Suppressor macrophage (primary cell): Measurements from ENCODE around the gene RAB7A.

ENCODE experiments used
- DNase-seq, 4 experiments: peaks; one replicate each; pipeline ENCODE4 v3.0.0-alpha.2; 2020 to 2022

The RAB7A gene

DNA sequence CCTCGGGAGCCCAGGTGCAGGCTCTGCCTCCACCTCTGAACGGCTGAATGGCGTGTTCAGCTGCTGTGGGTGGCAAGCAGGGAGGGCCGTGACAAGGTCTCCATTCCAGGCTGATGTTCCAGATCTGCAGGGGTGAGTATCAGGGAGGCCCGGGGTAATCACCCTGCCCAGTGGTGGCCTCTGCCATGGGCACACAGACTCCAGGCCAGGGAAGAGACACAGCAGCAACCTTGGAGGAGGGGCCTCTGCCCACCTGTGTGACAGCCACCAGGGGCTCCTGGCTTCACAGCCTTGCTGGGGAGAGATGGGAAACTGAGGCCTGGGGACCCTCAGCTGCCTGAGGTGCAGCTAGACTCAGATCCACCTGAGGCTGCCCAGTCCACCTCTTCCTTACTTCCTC, 127.8 kb downstream of the RAB7A start:
- no peak for DNase-seq

DNA sequence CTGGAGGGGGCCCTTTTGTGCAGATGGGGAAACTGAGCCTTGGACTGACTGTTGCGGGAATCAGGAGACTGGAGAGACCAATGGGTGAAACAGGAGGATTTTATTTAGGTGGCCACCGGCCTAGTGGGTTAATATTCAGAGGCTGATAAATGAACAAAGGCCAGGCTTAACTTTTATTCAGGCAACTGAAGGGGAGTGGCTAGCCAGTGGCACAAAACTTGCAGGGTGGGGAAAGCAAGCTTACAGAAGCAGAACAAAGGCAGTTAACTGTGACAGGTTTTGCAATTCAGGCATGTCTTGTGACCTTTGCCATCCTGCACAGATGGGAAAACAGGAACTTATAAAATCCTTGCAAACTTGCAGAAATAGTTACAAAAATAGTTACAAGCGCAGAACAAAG, 128.5 kb downstream of the RAB7A start:
- peak; percentile 78 to 93 (median 90) for DNase-seq

DNA sequence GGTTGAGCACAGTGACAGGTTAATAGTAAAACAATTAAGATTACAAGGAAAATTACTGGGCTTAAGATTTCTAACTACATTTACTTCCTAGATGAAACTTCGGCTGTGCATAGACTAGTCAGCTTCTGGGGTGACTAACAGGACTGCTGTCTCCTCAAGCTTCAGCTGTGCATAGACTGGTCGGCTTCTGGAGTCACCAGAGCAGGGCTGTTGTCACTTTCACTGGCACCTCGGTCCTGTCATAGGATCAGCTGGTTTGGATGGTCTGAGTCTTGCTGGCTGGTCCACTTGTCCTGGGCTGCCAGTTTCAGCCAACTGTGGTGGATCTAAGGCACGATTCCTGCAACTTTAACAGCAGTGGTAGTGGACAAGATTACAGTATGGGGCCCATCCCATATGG, 129.6 kb downstream of the RAB7A start:
- peak; percentile 60 to 85 (median 77) for DNase-seq

DNA sequence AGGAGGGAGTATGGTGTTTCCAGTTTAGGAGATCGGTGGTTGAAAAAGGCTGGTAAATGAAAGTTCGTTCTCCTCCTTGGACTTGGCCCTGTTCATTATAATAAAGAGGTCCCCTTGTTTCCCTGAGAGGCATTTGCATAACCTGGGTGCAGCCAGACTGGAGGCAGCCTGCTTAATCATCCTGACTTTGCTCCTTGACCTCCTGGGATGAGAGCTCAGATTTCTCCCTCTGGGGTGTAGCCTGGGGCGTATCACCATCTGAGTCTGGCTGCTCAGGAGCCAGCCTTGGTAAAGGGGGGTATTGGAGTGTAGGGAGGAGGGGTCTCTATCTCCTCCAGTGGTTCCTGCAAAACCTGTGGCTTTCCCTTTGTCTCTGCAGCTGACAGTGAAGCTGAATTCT, 132.2 kb downstream of the RAB7A start:
- no peak for DNase-seq

DNA sequence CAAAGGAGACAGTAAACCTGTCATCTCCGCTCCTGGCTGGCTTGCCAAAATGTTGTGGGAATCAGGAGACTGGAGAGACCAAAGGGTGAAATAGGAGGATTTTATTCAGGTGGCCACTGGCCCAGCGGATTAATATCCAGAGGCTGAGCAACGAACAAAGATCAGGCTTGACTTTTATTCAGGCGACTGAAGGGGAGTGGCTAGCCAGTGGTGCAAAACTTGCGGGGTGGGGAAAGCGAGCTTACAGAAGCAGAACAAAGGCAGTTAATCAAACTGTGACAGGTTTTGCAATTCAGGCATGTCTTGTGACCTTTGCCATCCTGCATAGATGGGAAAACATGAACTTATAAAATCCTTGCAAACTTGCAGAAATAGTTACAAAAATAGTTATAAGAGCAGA, 133.6 kb downstream of the RAB7A start:
- peak; percentile 18 to 61 (median 41) for DNase-seq

DNA sequence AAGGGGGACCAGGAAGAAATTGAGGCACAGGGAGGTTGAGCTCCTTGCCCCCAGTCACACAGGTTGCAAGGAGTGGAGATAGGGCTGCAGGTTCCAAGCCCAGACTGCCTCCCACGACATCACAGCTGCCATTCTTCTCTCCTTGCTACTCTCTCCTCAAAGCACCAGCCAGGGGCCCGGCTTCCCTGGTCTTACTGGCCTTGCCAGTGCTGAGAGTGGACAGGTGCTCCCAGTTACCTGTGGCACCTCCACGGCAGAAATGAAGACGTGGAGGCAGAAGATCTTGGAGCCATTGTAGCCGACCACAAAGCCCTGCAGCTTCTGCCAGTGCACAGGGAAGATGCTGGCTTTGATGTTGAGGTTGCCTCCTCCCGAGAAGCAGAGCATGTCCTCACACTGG, 135.5 kb downstream of the RAB7A start:
- DNase-seq = no peak

DNA sequence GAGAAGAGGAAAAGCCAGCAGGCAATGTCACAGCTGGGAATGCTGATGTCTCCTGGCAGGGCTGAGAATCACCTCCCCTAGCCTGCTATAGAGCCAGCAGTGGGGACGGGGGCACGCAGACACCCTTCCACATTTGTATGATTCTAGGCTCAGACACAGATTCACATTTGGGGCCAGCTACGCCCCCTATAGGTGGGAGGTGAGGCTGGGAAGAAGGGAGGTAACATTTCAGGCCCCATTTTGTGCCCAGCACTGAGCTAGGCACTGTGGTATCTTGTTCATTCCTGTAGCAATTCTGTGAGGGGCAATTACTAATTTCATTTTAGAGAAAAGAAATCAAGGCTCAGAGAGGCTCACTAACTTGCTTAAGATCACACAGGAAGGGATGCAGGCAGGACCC, 137.6 kb downstream of the RAB7A start:
- DNase-seq = peak in 1 of 4 experiments; percentile 31
